ENCODE measurements around the gene FOXK2.
A peak's percentile ranks its signal among the peaks of the same experiment; 100 is the strongest.

The FOXK2 gene

DNA sequence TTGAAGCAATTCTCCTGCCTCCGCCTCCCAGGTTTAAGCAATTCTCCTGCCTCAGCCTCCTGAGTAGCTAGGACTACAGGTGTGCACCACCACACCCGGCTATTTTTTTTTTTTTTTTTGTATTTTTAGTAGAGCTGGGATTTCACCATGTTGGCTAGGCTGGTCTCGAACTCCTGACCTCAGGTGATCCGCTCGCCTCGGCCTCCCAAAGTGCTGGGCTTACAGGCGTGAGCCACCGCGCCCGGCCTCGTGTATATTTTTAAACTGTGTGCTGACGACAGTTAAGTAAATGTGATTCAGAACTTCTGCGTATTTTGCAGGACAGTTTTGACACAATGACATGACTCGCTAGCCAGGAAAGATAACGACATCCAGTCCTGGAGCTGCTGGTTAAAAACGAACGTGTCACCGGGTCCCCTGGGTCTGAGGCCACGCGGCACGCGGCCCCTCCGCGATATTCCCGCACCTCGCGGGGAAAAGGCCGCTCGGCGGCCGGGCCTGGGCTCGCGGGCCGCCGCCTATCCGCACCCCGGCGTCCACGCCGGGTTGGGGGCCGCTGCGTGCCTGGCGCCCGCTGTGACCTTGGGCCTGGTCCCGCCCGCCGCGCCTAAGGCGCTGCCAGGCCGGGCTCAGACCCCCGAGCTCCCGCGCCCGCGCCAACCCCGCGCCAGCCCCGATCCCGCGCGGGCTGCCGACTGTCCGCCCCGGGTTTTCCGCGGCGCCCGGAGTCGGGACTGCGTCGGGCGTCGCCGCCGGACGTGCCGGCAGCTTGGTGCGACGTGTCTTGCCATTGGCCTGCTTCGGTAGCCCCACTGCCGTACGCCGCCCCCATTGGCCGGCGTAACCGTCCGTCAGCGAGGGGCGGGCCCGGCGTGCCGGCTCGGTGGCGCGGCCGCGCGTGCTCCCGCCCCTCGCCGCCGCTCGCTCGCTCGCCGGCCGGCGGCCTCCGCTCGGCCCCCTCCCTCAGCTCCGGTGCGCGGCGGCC, at the start of gene FOXK2:
Gene FOXK2, plus strand, starts transcription at position 907 of the 985 bp plus-strand sequence. CDS start 157 bp downstream, outside the sequence.
- DNase-seq: peak; percentile 35 to 94 (median 87)

DNA sequence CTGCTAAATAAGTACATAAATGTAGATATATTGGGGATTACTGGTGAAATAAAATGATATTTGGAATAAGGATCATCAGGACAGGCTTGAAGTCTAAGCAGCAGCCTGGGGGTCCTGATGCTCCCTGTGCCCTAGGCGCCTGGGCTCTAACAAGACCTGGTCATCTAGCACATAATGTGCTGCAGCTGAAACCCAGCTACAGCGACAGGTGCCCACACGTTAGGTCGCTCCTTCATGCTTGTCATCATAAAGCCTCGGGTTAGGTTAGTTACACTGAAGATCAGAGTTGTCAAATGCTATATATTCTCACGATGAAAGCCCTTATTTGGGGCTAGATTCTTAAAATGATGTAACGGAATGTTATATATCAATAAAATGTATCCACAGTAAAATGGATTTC, 49.5 kb upstream of the FOXK2 start:
- DNase-seq: no peak

DNA sequence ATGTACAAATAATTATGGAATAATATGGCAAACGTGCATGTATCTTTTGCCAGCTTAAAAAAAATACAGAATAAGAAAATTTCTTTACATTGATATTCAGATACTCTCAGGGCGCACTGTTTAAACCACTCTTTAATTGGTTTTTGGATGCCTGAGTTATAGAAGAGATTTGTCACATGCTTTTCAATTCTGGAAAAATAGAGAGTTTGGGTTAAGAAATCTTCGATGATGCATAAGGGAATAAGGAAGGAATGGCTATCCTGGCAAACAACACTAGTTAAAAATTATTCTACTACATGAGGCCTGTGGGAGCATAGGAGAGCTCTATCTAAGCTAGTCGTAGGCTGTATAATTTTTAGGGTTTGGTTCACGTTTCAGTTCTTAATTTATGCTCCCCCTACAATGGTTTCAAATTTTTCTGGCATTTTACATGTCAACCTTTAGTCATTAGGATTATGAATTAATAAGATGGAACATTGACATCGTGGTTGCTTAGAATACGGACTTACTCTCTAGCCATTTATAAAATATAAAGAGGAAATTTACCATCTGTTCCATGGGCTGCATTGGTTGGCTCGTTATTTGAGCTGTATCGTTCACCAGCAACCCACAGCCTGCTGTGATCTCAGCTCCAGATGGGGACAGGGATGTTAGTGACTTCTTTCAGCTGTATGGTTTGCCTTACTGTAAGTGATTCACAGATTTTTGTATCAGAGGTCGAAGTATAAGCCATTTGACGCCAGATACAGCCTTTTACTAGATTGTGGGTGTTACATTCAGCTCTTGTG, 45.1 kb upstream of the FOXK2 start:
- DNase-seq: no peak

DNA sequence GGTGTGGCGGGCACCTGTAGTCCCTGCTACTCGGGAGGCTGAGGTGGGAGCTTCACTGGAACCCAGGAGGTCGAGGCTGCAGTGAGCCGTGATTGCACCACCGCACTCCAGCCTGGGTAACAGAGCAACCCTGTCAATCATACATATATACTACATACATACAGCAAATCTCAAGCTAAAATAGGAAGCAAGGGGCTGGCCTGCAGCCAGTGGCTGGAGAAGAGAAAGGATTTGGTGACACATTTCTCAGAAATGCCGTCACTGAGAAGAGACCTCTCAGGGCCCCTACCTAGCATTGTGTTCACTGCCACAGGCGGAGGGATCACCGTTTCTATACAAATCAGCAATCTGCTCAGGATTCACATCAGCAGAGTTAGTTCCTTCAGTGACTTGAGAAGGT, 44.1 kb upstream of the FOXK2 start:
- no peak for DNase-seq

DNA sequence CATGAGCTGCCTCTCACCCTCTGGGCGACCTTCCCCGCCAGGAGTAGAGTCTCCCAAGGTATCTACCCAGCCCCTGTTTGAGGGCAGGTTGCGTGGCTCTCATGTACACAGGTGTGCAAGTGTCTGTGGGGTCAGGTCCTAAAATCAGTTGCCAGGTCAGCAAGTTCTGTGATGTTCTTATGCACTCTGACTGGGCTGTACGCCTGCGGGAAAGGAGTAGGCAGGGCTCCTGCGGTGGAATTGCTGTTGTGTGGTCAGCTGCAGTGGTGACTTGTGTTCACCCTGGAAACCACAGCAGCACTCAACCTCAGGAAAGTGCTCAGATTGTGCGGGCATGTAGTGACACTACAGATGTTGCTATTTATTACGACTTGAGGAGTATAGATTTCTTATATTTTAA, 41.6 kb upstream of the FOXK2 start:
- DNase-seq: no peak

DNA sequence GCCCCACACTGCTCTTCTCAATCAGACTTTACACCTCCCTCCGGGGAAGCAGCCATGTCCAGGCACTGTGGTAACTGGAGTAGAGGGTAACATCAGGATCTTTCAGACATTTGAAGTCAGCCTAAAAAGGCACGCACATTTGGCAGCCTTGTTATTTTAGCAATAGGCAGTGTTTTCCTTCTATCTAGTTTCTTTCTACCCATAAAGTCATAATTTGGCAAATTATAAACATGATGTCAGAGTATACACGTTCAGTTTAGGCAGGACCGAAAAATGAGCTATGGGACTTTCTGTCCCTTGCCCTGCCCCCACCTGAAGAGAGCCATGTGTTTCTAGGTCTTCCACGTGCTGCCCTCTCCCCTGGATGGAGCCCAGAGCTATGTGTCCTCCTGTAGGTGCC, 39.9 kb upstream of the FOXK2 start:
- no peak for DNase-seq

DNA sequence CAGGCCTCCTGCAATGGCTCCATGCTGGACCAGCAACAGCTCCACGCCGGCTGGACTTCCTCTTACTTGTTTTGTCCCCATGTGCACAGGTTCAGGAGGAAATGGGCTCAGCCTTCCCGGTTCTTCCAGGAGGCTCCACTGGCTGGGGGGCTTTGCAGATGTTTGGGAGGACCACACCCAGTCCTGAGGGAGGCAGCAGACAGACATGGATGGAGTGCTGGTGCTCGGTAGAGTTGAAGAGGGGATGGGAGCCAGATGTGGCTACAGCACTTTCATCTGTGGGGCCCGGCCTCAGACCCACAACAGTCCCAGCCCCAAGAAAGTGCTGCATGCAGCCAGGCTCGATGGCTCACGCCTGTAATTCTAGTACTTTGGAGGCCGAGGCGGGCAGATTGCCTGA, 39.2 kb upstream of the FOXK2 start:
- DNase-seq: no peak

DNA sequence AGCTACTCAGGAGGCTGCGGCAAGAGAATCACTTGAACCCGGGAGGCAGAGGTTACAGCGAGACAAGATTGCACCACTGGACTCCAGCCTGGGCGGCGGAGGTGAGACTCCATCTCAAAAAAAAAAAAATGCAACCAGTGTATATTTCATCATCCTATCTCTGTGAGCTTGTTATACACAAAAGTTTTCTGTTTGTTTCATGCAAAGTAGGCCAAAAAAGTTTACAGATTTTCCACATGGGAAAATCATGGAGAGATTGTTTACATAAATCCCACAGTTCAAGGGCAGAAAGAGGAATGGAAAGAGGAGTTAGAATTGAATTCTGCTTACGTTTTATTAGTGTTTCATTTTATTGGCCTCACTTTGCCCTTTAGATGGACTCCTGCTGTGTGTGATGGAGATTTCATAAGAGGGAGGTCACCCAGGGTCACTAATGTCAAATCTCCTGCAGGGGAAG, 36.3 kb upstream of the FOXK2 start:
- DNase-seq: no peak

DNA sequence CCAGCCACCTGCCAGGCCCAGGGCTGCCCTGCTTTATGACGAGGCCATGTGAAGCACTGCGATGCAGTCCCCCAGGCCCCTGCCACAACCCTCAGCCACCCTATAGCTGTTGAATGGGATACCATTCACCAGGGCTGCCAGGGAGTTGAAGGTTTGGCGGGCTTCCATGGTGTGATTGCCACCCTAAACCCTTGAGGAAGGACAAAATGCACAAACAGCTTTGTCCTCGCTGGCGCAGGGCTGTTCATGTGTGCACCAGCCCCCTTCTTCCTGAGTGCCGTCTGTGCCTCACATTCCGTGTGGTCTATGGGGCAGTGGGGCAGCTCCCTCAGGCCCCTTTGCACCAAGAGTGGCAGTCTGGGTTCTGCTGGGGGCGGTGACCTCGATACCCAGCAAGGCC, 35.7 kb upstream of the FOXK2 start:
- no peak for DNase-seq

DNA sequence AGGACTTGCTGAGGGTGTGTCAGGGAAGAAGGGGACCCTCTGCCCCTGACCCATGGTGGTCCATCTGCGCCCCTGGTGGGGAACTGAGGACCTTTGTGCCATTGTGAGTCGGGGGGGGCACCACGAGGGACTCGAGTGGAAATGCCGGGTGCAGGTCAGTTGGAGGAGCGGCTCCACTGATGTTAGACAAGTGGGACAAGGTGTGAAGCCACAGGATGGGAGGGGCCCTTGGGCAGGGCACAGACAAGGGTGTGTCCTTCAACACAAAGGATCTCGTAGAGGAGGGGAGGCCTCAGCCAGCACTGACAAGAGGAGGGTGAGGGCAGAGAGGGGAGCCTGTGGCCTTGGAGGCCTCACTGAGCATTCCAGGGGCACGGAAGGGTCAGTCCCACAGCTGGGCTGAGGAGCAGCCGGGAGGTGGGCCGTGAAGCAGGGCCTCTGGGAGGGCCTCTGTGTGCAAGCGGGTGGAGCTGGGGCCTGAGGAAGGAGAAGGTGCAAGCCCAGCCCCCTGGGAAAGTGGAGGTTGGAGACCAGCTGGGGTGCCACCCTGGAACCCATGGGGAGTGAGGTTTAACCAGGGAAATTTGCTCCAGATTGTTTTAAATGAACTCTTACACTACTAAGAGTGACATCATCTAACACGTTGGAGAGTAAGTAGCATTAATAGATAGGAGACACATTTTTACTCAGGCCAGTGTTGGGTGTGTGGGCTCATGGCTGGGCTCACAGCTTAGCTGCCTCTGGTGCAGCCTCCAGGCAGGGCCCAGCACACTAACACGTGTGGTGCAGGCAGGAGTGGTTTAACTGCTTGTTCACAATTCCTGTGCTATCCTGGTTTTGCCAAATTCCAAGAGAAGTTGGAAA, 33.1 kb upstream of the FOXK2 start:
- DNase-seq: no peak

DNA sequence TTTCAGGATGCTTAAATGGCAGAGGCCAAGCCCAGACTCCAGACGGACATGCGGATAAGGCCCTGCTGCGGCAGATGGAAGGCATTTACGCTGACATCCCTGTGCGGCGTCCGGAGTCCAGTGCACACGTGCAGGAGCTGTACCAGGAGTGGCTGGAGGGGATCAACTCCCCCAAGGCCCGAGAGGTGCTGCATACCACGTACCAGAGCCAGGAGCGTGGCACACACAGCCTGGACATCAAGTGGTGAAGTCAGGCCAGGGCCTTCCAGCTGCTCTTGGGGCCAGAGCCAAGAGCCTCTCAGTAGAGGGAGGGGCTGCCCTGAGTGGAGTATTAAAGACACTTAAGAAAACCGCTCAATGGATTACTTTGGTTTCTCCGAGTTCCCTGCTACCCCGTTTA, 31.6 kb upstream of the FOXK2 start:
- peak in 9 of 58 donors; percentile 7 to 43 (median 13) for DNase-seq

DNA sequence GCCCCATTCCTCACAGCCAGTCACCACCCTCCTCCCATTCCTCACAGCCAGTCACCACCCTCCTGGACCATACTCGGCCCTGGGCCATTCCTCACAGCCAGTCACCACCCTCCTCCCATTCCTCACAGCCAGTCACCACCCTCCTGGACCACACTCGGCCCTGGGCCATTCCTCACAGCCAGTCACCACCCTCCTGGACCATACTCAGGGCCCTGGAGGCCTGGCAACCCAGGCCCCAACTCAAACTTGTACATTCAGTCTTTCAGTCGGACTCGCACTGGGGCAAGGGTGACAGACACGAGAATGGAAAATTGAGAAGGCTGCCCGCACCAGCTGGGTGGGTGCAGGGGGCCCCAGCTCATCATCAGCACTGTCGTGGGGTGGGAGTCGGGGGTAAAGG, 30.4 kb upstream of the FOXK2 start:
- DNase-seq: peak in 44 of 58 donors; percentile 4 to 90 (median 54)

DNA sequence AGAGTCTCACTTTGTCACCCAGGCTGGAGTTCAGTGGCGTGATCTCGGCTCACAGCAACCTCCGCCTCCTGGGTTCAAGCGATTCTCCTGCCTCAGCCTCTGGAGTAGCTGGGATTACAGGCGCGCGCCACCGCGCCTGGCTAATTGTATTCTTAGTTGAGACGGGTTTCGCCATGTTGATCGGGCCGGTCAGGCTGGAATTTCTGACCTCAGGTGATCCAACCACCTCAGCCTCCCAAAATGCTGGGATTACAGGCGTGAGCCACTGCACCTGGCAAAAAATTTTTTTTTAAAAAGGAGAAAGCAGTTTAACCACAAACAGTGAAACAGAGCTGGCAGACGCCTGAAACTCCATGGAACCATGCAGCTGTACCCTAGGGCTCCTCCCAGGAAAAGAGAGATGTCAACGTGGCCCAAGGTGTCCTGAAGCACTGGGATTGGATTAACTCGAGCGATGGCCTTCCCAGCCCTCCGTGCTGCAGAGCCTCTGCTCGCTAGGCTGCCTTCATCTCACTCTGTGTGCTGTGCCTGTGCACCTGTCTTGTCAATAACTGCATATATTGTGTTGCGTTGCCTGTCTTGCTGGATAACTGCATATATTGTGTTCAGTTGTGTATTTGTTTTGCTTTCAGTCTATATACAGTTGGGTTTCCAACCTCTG, 29.6 kb upstream of the FOXK2 start:
- no peak for DNase-seq

DNA sequence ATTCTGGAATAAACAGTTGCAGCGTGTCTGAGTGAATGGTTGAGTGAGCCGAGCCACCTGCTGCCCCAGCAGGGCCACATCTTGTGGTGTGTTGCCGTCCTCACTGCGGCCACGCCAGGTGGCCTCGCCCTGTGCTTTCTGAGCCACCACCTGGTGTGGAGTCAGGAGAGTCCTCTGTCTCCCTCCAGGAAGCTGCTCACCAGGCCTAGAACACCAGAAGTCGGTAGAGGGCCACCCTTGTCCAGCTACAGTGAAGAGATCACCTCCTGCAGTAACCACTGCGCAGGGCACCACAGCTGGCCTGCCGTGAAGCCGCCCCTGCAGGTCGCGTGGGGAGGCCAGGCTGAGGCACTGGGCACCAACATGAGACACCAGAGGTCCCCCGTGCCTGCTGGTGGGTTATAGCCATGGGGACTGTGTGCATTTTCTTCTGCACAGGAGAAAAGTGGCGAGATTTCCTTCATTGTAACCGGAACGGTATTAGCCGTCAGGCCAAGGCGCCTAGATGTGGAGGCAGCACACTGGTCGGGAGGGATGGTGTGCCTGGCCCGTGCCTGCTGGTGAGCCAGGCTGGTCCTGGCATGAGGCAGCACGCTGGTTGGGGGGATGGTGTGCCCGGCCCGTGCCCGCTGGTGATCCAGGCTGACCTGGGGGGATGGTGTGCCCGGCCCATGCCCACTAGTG, 28.9 kb upstream of the FOXK2 start:
- no peak for DNase-seq

DNA sequence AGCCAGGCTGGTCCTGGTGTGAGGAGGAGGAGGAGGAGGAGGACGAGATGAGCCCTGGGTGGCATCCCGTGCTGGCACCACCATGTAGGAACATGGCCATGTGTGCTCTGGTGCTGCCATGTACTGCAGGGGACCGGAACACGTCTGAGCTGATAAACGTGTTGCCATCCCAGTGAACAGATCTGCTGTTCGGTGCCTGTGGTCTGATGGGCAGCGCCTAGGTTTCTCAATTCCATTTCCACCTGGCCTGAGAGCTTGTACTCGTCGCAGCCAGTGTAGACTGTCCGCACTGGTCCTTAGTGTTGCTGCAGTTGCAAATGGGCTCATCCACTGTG, 28.4 kb upstream of the FOXK2 start:
- no peak for DNase-seq

DNA sequence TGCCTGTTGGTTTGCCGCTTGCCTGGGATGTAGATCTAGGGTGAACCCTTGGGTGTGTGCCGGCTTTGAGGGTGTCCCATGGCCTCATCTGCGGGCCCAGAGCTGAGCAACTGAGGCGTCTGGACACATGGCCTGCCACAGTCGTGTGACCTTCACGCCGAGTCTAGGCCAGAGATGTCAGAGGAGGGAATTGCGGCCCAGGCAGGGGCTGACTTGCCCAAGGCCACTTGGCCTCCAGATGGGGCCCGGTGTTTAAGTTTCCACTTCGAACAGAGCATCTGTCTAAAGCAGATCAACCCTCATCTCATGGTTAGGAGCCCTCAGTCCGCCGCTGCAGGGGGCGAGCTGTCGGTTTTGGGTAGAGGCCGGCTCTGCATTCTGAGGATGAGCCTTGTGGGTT, 28.0 kb upstream of the FOXK2 start:
- DNase-seq: no peak

DNA sequence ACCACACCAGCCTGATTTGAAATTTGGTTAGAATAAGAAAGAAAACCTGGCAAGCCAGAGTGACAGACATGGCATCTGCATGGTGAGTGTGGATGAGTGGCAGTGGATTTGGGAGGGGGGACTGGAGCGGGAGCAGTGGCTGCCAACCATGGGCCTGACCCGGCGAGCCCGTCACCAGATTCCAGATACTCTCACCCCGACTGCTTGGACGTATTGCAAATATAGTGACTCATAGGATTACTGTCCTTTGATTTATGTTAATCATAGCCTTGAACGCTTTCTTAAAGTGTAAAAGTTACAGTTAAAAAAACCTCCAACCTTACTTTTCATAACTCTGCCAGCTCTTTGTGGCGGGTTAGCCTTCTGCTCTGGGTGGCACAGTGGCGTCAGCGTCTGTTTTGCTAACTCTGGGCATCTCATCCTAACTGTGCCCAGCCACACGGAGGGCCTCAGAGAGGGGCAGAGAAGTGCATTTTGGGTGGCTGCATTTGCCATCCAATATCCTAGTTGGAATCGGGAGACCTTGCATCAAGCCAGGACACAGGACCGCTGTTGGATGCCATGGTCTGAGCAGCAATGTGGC, 26.8 kb upstream of the FOXK2 start:
- DNase-seq: no peak

DNA sequence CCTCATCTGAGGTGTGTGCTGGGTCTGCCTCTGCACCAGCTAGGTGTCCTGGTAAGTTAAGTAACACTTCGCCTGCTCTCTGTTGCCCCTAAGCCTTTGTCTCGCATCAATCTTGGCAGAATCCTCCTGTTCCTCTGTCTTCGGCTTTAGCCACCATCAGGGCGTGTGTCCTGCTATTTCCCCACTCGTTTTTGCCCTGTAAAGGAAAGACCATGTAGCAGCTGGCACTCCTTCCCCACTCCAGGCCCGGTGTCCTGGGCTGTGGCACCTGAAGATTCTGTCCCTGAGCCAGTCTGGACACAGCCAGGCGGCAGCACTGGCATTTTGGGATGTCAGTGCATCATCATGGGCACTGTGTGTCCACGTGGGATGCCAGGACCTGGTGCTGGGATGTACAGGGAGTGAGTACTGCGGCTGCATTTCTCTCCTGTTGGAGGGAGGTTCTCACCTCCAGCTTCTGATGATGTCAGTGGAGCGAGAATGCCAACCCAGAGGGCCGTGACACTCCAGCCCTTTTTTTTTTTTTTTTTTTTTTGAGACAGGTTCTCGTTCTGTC, 26.2 kb upstream of the FOXK2 start:
- DNase-seq: no peak

All from anterior cingulate cortex (tissue), 58 donors.